GM21717 (cell line): Measurements from ENCODE around the gene ULK1.
A peak's percentile ranks its signal among the peaks of the same experiment; 100 is the strongest.

ENCODE experiments used
- ATAC-seq: cut with Tn5 transposase; IDR thresholded peaks from one replicate; pipeline ENCODE4 v1.9.1; 2021; ENCODE audit warnings: mild to moderate bottlenecking, moderate library complexity; ENCODE audit not compliant: unreplicated experiment

ULK1 gene

DNA sequence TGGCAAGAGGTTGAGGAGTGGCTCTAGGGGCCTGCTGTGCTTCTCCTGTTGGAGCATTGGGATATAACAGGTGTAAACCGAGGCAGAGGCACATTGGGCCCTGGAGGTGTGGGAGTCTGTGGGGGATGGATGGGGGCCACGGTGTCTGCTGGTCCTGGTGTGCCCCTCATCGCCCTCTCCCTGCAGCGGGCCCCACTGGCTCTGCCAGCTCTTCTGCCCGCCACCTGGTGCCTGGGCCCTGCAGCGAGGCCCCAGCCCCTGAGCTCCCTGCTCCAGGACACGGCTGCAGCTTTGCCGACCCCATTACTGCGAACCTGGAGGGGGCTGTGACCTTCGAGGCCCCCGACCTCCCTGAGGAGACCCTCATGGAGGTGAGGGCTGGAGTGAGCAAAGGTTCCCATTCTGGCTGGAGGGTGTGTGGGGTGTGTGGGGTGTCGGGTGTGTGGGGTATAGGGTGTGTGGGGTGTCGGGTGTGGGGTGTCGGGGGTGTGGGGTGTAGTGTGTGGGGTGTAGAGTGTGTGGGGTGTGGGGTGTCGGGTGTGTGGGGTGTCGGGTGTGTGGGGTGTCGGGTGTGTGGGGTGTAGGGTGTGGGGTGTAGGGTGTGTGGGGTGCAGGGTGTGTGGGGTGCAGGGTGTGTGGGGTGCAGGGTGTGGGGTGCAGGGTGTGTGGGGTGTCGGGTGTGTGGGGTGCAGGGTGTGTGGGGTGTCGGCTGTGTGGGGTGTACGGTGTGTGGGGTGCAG, 24.1 kb downstream of the ULK1 start:
- ATAC-seq, result no peak

DNA sequence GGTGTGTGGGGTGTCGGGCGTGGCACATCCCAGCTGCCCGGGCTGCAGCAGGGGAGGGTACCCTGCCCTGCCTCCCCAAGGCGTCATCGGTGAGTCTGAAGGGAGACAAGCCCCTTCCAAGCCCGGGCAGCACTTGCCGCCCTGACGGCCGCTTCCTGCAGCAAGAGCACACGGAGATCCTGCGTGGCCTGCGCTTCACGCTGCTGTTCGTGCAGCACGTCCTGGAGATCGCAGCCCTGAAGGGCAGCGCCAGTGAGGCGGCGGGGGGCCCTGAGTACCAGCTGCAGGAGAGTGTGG, 24.6 kb downstream of the ULK1 start:
- no peak for ATAC-seq

DNA sequence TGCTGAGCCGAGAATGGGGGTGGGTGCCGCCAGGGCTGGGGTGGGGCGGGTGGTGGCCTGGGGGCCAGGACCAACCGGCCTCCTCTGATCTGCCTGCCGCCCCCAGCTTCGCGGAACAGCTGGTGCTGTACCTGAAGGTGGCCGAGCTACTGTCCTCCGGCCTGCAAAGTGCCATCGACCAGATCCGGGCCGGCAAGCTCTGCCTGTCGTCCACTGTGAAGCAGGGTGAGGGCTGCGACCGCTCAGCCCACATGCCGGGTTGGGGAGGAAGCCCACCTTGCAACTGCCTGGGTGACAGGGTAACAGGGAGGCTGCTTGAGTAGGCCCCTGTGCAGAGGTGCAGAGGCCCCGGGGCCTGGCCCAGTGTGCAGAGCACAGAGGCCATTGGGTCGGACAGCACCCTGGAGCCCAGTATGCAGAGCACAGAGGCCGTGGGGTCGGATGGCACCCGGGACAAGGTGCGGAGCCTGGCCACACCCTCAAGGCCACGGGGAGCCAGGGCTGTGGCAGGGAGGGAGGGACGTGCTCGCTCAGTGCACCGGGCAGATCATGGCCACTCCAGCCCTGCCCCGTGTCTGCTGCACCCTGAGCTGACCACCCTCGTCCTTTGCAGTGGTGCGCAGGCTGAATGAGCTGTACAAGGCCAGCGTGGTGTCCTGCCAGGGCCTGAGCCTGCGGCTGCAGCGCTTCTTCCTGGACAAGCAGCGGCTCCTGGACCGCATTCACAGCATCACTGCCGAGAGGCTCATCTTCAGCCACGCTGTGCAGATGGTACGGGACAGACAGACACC, 25.1 kb downstream of the ULK1 start:
- no peak for ATAC-seq

DNA sequence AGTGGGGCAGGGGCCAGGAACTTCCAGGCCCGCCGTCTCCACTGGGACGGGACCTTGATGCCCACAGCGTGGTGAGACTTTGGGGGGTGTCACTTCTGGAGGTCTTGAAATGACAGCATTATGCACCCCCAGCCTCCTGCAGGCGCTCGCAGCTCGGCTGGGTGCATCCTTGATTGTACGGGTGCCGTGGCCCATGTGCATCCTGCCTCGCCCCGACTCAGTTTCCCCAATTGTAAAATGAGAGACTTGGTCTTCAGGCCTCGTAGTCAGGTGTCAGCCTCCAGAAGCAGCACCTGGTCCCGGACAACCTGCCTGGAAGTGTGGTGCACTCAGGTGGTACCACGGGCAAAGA, 25.7 kb downstream of the ULK1 start:
- ATAC-seq, result no peak

DNA sequence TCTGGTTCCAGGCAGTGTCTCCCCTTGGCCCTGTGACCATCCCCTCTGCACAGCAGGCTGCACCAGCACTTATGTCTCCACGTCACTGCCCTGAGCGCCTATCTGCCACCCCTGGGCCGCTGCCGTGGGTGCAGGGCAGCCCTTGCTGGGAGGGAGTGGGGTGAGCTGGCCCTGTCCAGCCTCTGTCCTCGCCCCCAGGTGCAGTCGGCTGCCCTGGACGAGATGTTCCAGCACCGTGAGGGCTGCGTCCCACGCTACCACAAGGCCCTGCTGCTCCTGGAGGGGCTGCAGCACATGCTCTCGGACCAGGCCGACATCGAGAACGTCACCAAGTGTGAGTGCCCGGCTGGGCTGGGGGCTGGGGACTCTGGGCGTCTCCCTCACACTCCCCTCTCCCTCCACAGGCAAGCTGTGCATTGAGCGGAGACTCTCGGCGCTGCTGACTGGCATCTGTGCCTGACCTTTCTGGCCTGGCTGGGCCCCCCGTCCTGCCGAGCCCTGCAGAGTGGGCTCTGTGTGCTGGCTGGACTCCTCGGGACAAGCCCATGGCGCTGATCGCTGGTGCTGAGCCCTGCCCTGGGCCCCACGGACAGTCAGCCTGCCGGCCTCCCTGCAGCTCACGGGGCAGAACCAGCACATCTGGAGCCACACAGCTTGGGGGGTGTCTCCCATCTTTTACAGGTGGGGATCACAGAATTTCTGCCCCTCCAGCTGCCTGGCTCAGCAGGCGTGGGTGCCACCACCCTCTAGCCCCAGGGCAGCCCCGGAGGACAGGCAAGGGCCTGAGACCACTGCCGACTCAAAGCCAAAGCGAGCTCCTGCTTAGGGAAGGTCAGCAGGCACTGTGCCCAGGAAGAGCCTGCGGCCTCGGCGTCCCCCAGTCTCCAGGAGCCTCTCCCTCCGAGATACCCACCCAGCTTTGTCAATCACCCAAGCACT, 26.7 kb downstream of the ULK1 start:
- no peak for ATAC-seq

DNA sequence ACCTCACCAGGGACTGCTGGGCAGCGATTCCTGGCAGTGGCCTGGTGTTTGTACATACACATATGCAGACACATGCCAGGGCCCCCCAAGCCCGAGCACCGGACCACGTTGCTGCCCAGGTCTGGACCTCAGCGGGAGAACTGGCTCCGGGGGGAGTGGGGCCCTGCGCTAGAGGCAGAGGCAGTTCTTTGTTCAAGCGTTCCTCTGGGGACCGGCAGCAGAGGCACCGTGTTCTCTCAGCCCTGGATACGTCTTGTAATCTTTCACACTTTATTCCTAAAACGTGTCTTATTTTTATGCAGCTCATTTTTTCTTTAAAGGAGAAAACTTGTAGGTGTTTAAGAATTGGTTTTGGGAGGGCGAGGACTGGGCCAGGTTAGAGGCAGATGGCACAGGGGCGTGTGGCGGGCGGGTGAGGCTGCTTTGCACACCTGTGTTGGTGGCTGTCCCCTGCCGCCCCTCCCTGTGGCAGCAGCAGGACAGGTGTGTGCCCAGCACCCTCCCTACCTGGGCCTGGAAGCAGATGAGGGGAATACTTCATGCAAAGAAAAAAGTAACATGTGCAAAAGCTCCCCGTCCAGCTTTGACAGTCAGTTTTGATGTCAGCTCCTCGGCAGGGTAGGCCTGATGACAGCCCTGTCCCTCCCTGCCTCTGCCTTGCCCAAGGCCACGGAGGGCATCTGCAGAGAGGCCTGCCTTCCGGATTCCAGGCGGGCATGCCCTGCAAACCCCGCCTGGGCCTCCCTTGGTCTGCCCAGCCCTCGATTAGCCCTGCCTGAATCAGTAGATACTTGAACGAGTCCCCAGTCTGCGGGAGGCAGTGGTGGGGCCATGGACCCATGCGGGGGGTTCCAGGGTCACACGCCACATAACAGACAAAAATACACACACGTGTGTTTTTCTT, 27.7 kb downstream of the ULK1 start:
- ATAC-seq, result no peak

DNA sequence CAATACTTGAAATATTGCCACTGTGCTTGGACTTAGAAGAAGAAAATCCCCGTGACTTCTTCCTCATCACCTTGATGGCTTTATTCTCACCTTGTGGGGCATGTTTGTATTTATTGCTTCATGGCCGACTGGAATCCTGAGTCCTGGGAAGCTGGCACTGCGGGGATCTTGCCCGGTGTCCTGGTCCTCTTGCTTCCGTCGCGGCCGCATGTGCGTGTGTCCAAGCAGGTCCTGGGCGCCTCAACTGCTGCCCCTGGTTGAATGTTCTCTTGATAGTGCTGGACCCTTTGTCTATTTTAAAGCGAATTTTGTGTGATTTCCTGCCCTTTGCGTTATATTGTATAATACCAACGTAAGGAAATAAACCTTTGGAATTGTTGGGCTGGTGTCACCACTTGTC, 28.4 kb downstream of the ULK1 start:
- no peak for ATAC-seq

DNA sequence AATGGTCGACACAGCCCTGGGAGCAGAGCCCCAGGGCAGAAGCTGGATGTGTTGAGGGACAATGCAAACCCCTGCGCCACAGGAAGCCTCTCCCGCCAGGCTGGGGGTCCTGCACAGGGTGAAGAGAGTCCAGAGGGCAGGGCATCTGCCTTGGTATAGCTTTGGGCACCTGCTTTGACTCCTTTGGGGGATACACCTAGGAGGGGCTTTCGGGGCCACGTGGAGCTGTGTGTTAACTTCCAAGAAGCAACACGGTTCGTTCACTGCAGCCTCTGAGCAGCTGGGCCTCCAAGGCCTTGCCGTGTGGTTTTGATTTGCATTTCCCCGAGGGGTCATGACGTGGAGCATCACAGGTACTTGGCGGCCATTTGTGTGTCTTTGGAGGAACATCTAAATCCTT, 28.8 kb downstream of the ULK1 start:
- peak; percentile 66 for ATAC-seq

DNA sequence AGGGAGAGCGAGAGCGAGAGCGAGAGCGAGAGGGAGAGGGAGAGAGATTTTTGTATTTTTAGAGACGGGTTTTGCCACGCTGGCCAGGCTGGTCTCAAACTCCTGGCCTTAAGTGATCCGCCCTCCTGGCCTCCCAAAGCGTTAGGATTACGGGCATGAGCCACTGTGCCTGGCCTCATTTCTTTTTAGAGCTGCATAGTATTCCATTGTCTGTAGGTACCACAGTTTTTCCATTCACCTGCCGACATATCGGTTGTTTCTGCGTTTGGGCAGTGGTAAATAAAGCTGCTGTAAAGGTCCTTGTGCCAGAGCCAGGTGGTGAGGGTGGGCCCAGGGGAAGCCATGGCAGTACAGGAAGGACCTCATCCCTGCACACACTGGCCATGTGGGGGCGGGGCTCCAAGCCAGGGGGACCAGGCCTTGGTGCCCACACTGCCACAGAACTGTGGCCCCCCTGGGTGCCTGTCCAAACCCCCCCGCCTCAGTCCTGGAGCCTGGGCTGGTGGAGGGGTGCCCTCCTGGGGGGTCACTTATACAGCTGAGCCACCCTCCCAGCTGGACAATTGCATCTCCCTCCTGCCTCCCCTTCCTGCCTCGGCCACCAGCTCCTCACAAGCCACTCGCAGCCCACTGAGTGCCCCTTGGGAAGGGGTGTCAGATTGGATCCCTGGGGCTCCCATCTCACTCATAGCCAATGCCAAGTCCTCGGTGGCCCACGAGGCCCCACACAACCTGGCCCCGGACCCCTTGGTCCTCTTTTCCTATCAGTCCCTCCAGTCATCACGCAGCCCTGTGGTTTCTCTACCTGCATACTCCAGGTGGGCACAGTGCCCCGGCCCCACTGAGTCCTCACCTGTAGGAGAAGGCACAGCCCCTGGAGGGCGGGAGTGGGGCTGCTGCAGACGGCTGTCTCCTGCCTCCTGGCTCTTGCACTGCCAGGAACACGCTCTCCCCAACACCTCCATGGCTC, 33.0 kb downstream of the ULK1 start:
- no peak for ATAC-seq

DNA sequence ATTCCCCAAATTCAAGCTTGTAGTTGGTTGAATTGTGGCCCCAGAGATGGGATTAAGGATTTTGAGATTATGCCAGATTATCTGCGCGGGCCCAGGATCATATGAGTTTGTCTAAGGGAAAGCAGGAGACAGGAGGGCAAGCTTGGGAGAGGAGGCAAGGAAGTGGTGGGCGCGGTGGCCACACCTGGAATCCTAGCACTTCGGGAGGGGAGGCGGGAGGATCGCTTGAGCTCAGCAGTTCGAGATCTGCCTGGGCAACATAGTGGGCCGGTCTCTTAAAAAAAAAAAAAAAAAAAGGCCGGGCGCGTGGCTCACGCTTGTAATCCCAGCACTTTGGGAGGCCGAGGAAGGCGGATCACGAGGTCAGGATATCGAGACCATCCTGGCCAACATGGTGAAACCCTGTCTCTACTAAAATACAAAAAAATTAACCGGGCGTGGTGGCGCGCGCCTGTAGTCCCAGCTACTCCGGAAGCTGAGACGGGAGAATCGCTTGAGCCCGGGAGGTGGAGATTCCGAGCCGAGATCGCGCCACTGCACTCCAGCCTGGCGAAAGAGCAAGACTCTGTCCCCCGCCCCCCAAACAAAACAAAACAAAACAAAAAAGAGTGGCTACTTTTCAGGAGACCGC, 33.8 kb downstream of the ULK1 start:
- no peak for ATAC-seq

DNA sequence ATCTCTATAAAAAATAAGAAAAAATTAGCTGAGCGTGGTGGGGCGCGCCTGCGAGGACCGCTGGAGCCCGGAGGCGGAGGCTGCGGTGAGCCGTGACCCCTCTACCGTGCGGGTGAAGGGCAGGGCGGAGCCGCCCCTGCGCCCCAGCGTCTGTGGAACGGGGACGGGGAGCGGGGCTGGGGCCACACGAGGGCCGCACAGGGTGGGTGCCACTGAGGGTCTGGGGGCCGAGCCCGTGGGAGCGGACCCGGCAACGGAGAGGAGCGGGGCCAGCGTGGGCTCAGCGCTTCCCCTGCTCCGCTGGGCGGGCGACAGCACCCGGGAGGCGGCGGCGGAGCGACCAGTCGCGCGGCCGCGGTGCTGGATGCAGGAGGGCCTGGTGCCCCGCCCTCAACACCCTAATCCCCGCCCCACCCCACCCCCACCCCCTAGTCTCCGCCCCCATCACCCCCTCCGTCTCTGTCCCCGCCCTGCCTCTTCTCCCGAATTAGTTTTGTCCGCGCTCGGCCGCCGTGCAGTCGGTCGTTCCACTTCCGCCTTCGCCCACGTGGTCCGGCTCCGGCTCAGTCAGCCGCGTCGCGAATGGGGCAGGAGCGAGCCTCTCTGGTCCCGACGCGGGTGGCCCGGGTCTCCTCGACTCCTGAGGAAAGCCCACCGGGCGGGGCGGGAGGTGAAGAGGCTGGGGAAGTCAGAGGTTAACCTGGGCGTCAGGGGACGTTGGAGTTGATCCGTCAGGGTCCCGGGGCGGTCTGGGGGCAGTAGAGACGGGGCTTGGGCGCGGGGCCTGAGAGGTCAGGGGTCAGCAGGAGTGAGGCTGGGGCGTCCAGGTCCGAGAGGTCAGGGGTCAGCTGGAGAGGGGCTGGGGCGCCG, 34.5 kb downstream of the ULK1 start, which contains the start of gene PUS1:
PUS1 (plus strand) TSS at position 566 of the 870 bp plus-strand sequence. CDS start 447 bp downstream, outside the sequence.
- ATAC-seq, result peak; percentile 60

DNA sequence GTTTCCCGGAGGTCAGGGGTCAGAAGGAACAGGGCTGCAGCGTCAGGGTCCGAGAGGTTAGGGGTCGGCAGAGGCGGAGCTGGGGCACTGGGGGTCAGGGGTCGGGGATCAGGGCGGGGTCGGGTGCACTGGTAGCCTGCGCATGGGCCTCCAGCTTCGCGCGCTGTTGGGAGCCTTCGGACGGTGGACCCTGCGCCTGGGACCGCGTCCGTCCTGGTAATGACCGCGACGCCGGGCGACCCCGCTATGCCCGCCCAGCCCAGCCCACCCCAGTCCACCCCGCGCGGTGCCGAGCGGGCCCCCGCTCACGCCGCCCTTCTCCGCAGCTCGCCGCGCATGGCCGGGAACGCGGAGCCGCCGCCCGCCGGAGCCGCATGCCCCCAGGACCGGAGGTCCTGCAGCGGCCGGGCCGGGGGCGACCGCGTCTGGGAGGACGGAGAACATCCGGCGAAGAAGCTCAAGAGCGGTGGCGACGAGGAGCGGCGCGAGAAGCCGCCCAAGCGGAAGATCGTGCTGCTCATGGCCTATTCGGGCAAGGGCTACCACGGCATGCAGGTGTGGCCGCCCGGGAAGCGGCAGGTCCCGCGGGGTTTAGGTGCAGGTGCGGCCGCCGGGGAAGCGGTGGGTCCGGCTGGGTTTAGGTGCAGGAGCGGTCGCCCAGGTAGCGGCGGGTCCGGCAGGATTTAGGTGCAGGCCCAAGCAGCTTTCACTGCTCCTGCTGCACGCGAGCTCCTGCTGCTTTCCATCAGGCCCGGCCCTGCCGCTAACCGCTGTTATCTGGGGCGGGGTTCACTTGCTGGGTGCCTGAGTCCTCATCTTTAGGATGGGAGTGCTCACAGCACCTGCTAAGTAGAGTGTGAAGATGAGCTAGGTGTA, 35.4 kb downstream of the ULK1 start:
- ATAC-seq, result peak; percentile 19

DNA sequence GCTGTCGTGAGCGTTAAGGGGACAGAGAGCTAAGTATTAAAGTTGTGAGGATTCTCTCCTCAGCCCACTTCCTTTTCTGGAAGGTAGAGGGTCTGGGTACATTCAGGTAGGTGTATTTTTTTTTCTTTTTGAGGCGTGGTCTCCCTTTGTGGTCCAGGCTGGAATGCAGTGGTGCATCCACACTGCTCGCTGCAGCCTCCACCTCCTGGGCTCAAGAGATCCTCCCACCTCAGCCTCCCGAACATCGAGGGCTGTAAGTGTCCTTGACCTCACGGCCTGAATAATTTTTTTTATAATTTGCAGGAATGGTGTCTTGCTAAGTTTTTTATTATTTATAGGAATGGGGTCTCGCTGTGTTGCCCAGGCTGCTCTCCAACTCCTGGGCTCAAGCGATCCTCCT, 36.1 kb downstream of the ULK1 start:
- no peak for ATAC-seq

DNA sequence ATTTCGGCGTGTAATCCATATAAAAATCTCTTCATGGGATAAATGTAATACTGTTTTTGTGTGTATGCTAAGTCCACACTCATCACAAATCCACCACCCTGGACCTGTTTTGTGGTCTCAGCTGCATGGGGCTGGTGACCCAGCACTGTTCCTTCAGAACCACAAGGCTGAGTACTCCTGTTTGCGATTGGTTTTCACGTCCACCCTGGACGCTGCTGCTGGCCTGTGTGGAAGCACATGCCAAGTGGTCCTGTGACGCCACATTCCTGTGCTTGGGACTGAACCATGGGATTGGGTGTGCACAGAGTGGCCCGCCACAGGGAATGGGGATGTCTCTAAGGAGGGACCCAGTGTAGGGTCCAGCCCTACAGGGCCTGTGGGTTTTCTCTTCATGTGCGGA, 39.0 kb downstream of the ULK1 start:
- no peak for ATAC-seq

DNA sequence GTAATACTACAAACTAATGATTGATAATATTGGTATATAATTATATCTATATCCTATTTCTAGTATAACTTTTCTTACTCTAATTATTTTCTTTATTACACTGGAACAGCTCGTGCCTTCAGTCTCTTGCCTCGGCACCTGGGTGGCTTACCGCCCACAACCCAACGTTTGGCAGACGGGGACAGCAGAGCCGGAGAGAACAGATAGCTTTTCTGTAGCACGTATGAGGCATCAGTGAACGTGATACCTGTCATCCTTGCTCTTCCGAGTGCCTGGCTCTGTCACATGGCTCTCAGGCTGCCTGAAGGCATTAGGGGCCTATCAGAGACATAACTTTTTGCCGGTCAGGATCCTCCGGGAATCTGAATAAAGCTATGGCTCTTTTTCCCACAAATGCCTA, 40.1 kb downstream of the ULK1 start:
- ATAC-seq, result no peak

DNA sequence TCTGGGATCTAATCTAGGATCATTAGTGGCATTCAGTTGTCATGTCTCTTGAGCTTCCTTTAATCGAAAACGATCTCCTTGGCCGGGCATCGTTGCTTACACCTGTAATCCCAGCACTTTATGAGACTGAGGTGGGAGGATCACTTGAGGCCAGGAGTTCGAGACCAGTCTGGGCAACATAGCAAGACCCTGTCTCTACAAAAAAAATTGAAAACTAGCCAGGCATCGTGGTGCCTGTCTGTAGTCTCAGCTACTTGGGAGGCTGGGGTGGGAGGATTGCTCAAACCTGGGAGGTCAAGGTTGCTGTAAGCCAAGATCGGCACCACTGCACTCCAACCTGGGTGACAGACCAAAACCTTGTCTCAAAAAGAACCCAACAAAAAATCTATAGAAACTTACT, 43.7 kb downstream of the ULK1 start:
- ATAC-seq, result no peak

DNA sequence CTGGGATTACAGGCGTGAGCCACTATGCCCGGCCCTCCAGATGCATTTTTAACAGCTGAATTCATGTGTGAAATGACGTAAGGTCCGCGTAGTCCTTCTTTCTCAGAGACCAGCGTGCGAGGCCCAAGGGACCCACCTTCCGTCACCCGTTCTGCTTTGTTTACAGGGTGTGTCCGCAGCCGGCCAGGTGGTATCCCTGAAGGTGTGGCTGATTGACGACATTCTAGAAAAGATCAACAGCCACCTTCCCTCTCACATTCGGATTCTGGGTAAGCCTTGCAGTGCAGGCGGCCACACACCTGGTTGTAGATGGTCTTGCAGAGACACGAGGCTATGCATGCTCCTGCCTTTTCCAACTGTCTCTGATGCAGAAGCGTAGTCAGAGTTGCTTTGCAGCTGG, 44.6 kb downstream of the ULK1 start:
- no peak for ATAC-seq
